ENCODE measurements around the gene NOTCH4. TPM values are rescaled to one million over a fixed set of nuclear protein-coding genes. Genes with fewer than 3 reads are reported as not detected.
A peak's percentile ranks its signal among the peaks of the same experiment; 100 is the strongest.

The NOTCH4 gene
- total and polyA plus RNA-seq, 7 donors, result 1.2 to 23.0 (median 5.4) TPM

GRCh38 chr6:32210191-32210601 is 13.7 kb downstream of the NOTCH4 start:
- intact Hi-C loops (cut with DNase I), result no loop called here
- no peaks in the 10 kb centered on the region for H3K27me3 ChIP-seq
- H3K4me3 ChIP-seq, result no peak overlapping the region
- H3K36me3 ChIP-seq, result no peaks in the 10 kb centered on the region
- peak; percentile 24 for DNase-seq
- H3K9me3 ChIP-seq, result no peaks in the 10 kb centered on the region
- WGBS, 2 donors, result 79 to 86% methylated on average over 5 of the region's 5 CpGs
- no peak overlapping the region for H3K27ac ChIP-seq
- no peak for TF ChIP-seq POLR2AphosphoS5 (IDR thresholded peaks at IDR 0.05)
- no peak for TF ChIP-seq CTCF (IDR thresholded peaks at IDR 0.05)
- TF ChIP-seq POLR2A (IDR thresholded peaks at IDR 0.05), result no peak
- no peak for TF ChIP-seq EP300 (IDR thresholded peaks at IDR 0.05)
- H3K4me1 ChIP-seq, result no peaks in the 10 kb centered on the region

GRCh38 chr6:32208996-32209395 is 14.9 kb downstream of the NOTCH4 start:
- no peak for DNase-seq
- H3K36me3 ChIP-seq, result no peaks in the 10 kb centered on the region
- no peak overlapping the region for H3K27ac ChIP-seq
- H3K27me3 ChIP-seq, result no peaks in the 10 kb centered on the region
- 74 to 85% methylated on average over 1 of the region's 1 CpG for WGBS, 2 donors
- intact Hi-C loops (cut with DNase I), result no loop called here
- TF ChIP-seq EP300 (IDR thresholded peaks at IDR 0.05) (no peak), POLR2AphosphoS5 (IDR thresholded peaks at IDR 0.05) (no peak), POLR2A (IDR thresholded peaks at IDR 0.05) (no peak), CTCF (IDR thresholded peaks at IDR 0.05) (no peak)
- H3K9me3 ChIP-seq, result no peaks in the 10 kb centered on the region
- H3K4me3 ChIP-seq, result no peak overlapping the region
- no peaks in the 10 kb centered on the region for H3K4me1 ChIP-seq

- Histone ChIP-seq H3K4me3 (no peak overlapping the region), H3K4me1 (no peaks in the 10 kb centered on the region), H3K36me3 (no peaks in the 10 kb centered on the region), H3K9me3 (no peaks in the 10 kb centered on the region), H3K27ac (no peak overlapping the region), H3K27me3 (peaks cover 0 to 6% (median 0%) of the 10 kb centered on the region in 3 donors)
- intact Hi-C loops (cut with DNase I), result no loop called here
- WGBS, 2 donors, result 89 to 94% methylated on average over 3 of the region's 3 CpGs
- no peak for TF ChIP-seq CTCF (IDR thresholded peaks at IDR 0.05)
- no peak for TF ChIP-seq EP300 (IDR thresholded peaks at IDR 0.05)
- TF ChIP-seq POLR2AphosphoS5 (IDR thresholded peaks at IDR 0.05), result no peak
- no peak for TF ChIP-seq POLR2A (IDR thresholded peaks at IDR 0.05)
- no peak for DNase-seq
These were observed 19.6 kb downstream of the NOTCH4 start for GRCh38 chr6:32204268-32204715.

GRCh38 chr6:32203426-32204267 is 20.2 kb downstream of the NOTCH4 start:
- DNase-seq, result no peak
- WGBS, 2 donors, result 68 to 83% methylated on average over 9 of the region's 9 CpGs
- H3K4me3 ChIP-seq, result no peak overlapping the region
- peaks cover 0 to 6% (median 0%) of the 10 kb centered on the region in 3 donors for H3K27me3 ChIP-seq
- no peaks in the 10 kb centered on the region for H3K36me3 ChIP-seq
- no peak overlapping the region for H3K27ac ChIP-seq
- no peaks in the 10 kb centered on the region for H3K4me1 ChIP-seq
- H3K9me3 ChIP-seq, result no peaks in the 10 kb centered on the region
- intact Hi-C loops (cut with DNase I), result no loop called here
- TF ChIP-seq CTCF (IDR thresholded peaks at IDR 0.05) (no peak), POLR2A (IDR thresholded peaks at IDR 0.05) (no peak), EP300 (IDR thresholded peaks at IDR 0.05) (no peak), POLR2AphosphoS5 (IDR thresholded peaks at IDR 0.05) (no peak)
